GM18507 (cell line): Measurements from ENCODE around the gene DNAH3.

Experiments used
- DNase-seq: peaks from one replicate; pipeline ENCODE4 v3.0.0; 2011; ENCODE audit warnings: low read depth; ENCODE audit not compliant: insufficient read length; ENCODE audit errors: extremely low spot score
- FAIRE-seq: peaks from 2 replicates; lab custom pipeline; 2011; peaks lifted over from hg19 to GRCh38; lab: Jason Lieb, UNC

The DNAH3 gene

DNA sequence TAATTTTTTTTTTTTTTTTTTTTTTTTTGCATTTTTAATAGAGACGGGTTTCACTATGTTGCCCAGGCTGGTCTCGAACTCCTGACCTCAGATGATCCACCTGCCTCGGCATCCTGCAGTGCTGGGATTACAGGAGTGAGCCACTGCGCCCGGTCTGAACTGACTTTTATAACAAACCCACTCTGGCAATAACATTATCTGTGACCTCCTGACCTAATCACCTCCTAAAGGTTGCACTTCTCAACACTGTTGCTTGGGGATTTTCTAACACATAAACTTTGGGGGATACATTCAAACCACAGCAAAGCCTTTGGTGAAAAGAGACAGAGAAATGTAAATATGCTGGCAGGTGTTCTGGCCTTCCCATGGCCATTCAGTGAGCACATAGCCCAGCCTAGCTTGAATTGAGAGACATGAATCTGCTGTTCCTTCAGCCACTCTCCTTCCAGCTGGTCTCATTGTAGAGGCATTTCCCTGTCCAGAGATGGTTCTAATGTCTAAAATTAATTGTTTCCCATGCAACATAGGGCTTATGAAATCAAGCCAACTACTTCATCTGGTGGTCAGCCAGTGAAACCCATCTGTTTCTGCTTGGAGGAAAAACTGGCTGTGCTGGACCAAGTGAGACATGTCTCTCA is 221.8 kb downstream of the DNAH3 start:
- DNase-seq (no peak), FAIRE-seq (no peak)

DNA sequence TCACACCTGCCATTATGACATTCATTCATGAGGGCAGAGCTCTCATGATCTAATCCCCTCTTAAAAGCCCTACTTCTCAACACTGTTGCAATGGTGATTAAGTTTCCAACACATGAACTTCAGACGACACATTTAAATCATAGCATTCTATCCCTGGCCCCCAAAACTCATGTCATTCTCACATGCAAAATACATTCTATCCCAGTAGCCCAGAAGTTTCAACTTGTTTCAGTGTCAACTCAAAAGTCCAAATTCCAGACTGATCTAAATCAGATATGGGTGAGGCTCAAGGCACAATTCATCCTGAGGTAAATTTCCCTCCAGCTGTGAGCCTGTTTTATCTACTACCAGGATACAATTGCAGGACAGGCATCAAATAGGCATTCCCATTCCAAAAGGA is 224.9 kb downstream of the DNAH3 start:
- DNase-seq (no peak), FAIRE-seq (no peak)

DNA sequence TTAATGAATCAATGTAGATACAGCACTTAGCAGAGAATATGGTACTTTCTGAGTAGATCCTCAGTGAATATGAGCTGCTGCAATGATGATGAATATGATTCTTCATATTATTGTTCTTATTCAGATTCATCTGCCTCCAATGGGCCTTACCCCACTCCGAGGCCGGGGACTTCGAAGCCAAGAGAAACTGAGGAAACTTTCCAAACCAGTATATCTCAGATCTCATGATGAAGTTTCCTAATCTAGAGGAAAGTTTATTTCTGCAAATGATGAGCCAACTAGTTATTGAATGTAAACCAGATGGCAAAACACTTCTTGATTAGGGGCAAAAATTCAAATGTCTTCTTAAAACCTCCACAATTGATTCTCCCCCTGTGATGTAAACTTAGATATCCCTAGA is 226.8 kb downstream of the DNAH3 start:
- FAIRE-seq (no peak), DNase-seq (no peak)

DNA sequence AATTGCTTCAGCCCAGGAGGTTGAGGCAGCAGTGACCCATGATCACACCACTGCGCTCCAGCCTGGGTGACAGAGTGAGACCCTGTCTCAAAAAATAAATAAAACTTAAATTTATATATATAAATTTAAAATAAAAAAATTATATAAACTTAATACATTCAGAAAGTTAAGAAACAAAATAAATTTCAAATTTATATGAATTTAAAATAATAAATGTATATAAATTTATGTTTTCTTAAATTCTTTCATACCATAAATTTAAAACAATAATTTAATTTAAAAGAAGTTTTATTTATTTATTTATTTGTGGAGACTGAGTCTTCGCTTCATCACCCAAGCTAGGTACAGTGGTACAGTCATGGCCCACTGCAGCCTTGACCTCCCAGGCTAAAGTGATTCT is 229.8 kb downstream of the DNAH3 start:
- FAIRE-seq, result no peak
- no peak for DNase-seq

DNA sequence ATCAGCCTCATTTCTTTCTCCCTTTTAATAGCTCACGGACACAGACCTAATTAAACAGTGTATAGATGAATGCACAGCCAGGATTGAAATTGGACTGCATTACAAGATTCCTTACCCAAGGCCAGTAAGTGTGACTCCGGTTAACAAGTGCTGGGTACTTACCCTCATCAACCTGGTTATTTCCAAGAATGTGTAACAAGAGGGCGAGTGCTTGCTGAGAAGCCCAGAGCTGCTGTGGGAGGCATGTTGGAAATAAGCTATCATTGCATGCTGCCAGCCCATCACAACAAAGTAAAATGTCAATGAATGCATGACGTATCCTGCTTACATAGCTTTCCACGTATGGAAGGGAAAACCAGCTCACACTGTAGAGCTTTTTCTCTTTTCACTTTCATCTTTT is 230.6 kb downstream of the DNAH3 start:
- no peak for FAIRE-seq
- no peak for DNase-seq

GRCh38 chr16:20918486-20919239 is 232.0 kb downstream of the DNAH3 start:
- no peak for DNase-seq

DNA sequence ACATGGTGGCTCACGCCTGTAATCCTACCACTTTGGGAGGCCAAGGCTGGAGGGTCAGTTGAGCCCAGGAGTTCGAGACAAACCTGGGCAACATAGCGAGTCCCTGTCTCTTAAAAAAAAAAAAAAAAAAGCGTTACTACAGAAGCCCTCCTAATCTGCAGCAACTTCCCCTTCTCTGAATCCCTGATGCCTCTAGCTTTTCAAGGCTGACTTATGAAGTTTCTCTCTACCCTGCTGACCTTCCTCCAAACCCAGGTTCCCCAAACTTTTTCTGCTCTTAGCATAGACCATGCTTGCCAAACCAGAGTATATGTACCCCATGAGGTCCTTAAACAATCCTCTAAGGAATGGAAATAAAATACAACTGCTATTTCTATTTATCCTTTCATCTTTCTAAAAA is 233.7 kb downstream of the DNAH3 start:
- DNase-seq, result no peak
- FAIRE-seq, result no peak

More at GRCh38 chr16:20918486-20919239, 232.0 kb downstream of the DNAH3 start:
- FAIRE-seq, result no peak

DNA sequence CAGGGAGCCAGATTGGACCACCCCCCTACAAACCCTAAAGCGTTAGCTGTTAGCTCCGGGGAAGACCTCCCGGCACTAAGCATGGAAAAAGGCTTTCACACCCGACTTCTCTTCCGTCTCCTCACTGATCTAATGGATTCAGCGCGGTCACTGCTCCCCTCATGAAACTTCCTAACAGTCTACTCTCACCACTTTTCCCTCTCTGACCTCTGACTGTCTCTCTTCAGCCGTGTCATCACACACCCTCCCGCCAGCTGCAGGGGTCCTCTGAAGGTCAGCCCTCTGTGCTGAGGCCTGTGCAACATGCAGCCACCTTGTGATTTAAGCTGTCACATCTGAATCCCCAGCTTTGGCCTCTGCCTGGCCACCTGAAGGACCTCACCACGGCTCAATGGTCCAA is 234.4 kb downstream of the DNAH3 start:
- no peak for DNase-seq
- no peak for FAIRE-seq

- FAIRE-seq, result no peak
- DNase-seq, result no peak
Measured at GRCh38 chr16:20911361-20911760, 239.3 kb downstream of the DNAH3 start.

DNA sequence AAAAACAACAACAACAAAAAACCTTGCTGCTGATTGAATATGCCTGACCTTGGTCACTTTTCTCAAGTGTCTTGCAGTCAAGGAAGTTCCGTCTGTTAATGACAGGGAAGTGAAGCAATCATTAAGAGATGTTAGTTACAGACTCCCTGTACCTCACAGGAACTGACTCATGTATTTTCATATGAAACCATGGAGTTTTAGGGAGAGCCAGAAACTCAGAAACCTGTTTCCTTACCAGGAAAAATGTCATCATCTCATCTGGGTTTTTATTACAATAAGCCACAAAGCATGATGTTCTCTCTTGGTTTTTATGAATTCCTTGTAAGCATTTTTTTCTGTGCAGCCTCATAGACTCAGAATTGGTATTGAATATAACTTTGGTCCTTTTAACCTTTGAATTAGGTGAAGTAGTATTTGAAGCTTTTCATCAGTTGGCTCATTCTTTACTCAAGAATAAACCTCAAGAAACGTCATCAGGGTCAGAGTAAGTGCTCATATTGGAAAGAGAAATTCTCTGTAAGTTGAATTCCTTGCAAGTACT is 239.8 kb downstream of the DNAH3 start:
- no peak for FAIRE-seq
- DNase-seq, result no peak

DNA sequence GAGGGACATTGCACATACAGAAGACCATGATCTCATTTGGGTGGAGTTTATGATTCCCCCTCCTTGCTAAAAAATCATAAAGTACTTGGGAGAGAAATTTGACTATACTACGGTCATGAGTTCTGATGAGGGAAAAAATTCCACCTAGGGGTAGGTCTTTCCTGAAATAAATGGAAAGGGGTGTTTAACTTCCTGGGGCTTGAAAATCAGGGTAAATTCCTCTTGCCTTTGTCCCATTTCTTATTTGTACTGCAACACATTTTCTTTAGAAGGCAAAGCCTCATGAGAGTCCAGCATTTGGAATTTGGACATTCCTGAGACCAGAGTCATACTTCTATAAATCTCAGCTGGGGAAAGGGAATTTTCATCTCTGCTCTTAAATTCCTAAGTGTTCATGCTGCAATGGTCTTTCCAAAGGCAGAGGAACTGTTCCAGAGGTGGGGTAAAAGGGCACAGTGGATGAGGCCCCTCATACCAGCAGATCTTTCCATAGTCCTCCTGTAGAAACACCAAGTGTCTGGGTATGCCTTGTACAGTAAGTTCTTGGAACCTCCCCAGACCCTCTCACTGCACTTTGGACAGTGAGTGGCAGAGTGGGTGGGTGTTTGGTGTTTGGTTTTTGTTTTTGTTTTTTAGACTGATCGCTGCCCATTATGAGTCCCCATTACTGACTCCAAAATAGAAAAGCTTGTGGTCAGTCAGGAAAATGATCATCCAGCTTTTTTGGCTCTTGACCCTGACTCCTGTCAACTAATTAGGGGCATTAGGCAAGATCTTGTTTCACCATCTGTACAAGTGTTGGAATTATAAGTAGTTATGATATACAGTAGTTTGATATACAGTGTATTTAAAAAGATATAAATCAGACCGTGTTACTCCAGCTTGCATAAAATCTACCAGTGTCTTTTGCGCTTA is 244.0 kb downstream of the DNAH3 start:
- no peak for FAIRE-seq
- no peak for DNase-seq

DNA sequence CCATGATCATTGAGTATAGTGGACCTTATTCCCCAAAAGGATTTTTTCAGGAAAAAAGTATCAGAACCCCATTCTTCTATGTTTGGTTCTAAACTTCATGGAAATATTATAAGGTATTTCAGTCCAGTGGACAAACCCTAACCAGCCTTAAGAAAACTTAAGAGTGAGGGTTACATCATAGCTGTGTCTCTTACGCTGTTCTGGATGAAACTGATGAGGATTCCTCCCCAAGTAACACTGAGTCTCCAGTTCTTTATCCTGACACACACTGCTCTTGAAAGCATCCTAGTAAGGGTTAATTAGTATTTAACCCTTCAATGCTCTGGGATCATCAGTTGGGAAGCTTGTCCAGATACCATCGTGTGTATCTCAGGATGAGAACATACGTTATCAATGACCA is 245.1 kb downstream of the DNAH3 start:
- FAIRE-seq (no peak), DNase-seq (no peak)

DNA sequence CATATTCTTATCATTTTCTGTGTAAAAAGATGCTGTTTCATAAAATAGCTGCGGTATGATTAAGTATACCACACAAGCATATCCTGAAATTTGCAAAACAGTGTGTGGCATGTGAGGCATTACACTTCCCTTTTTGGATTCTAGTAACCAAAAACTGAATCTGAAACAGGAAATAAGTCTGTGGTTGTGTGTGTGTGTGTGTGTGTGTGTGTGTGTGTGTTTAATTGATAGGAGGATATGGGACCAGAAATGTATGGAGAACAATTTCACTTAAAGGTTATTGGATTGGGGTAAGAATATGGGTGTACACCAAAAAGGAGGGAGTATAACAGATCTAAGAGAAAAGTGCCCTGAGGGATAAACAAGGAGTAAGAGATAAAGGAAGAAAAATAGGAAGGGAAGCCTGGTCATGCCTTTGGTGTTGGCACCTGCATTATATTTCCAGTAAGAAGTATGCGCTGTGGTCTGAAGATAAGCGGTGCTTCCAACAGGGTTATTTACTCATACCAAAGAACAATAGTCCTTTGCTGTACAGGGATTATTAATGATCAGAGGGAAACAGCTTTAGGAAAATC is 246.1 kb downstream of the DNAH3 start:
- FAIRE-seq (peak; percentile 82), DNase-seq (no peak)

GRCh38 chr16:20903899-20904506 is 246.6 kb downstream of the DNAH3 start:
- FAIRE-seq (no peak), DNase-seq (no peak)

- no peak for DNase-seq
- no peak for FAIRE-seq
Measured at GRCh38 chr16:20903116-20903898, 247.3 kb downstream of the DNAH3 start.

DNA sequence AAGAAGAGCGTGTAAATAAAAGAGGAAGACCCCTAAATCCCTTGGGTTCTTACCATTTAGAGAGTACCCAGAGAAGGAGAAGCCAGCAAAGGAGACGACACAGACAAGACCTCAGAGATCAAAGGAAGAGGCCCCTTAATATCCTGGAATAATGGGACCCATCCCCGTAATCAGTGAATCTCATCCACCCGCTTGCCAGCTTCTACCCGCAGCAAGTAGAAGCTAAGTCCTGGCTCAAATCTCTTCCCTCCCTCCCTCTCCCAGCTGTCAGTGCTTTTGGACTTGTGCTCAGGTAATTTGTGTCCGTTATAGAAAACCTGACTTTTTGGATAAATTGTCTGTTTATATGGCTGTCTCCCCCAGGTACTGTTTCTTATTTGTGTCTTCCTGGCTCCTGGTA is 248.2 kb downstream of the DNAH3 start:
- no peak for FAIRE-seq
- no peak for DNase-seq

DNA sequence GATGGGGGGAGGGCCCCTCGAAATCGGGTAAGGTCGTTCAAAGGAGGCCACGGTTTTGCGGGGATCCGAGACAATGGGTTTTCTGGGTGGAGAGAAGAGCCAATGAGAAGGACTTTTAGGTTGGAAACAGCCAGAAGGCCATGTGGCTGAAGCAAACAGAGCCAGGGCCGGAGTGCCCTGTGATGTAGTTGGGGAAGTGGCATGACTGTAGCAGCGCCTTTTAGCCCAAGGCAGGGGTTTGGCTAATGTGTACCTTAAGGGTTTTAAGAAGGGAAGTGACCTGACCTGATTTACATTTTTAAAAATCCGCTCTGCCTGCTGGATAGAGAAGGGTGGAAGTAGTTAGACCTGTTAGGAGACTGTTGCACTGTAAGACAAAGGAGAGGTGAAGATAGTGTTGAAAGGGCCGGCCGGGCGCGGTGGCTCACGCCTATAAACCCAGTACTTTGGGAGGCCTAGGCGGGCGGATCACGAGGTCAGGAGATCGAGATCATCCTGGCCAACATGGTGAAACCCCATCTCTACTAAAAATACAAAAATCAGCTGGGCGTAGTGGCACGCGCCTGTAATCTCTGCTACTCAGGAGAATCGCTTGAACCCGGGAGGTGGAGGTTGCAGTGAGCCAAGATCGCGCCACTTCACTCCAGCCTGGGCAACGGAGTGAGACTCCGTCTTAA is 249.1 kb downstream of the DNAH3 start:
- FAIRE-seq, result peak; percentile 79

GRCh38 chr16:20901068-20901435 is 249.6 kb downstream of the DNAH3 start:
- FAIRE-seq (peak; percentile 21), DNase-seq (no peak)

More for the DNA sequence above, 249.1 kb downstream of the DNAH3 start:
- DNase-seq, result peak; percentile 32
